ENCODE measurements around the gene USP6NL.
A peak's percentile ranks its signal among the peaks of the same experiment; 100 is the strongest.

The USP6NL gene

DNA sequence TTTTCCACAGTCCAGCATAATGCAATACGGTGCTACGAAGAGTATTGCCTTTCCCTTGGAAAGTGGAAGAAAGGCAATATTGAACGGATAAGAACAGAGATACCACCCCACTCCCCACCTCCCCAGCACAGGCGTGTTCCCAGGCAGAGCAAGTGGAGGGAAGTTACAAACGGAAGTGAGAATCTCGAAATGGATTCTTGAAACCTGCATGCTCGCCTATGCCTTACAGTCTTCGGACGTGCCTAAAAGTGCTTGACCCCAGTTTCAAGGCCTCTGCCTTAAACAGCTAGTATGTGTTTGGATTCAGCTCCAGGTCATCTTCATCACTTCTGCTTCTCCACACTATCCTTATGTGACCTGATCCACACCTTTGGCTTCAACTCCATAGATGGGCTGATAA, 35.0 kb upstream of the USP6NL start:
- TF ChIP-seq, protein P1, sequence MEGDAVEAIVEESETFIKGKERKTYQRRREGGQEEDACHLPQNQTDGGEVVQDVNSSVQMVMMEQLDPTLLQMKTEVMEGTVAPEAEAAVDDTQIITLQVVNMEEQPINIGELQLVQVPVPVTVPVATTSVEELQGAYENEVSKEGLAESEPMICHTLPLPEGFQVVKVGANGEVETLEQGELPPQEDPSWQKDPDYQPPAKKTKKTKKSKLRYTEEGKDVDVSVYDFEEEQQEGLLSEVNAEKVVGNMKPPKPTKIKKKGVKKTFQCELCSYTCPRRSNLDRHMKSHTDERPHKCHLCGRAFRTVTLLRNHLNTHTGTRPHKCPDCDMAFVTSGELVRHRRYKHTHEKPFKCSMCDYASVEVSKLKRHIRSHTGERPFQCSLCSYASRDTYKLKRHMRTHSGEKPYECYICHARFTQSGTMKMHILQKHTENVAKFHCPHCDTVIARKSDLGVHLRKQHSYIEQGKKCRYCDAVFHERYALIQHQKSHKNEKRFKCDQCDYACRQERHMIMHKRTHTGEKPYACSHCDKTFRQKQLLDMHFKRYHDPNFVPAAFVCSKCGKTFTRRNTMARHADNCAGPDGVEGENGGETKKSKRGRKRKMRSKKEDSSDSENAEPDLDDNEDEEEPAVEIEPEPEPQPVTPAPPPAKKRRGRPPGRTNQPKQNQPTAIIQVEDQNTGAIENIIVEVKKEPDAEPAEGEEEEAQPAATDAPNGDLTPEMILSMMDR (IDR thresholded peaks at IDR 0.05; ENCODE audit: control extremely low read depth, extremely low read depth, low read depth, missing control alignments), result no peak
- CTCF ChIA-PET, result interaction anchor here (0.6 to 1.9 kb wide), 4 partner anchors 14 to 131 kb away, joined by 3 to 5 read pairs (median 4); no protein-coding TSS in a partner anchor
- POLR2A ChIA-PET, result no interaction called here
- no peak for DNase-seq (ENCODE audit: extremely low spot score)

DNA sequence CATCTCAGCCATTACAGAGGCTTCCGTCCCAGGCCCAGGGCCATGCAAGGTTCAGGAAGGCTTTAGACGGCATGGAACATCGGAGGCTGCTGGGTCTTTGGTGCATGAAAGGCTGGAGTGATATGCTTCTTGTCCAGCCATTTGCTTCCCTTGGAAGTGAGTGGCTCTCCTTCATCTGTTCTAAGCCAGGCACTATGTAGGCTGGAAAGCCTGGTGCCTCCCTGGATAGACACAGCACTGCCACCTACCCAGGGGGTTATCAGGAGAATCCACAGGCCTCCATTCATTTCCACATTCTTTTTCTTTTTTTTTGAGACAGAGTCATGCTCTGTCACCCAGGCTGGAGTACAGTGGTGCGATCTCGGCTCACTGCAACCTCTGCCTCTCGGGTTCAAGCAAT, 31.6 kb upstream of the USP6NL start:
- ChIA-PET CTCF (interaction anchor here (1.6 kb wide), 1 partner anchor 15 kb away, joined by 3 read pairs; no protein-coding TSS in a partner anchor), POLR2A (no interaction called here)
- no peak for DNase-seq (ENCODE audit: extremely low spot score)
- TF ChIP-seq, protein P1 (IDR thresholded peaks at IDR 0.05; ENCODE audit: control extremely low read depth, extremely low read depth, low read depth, missing control alignments), result no peak

DNA sequence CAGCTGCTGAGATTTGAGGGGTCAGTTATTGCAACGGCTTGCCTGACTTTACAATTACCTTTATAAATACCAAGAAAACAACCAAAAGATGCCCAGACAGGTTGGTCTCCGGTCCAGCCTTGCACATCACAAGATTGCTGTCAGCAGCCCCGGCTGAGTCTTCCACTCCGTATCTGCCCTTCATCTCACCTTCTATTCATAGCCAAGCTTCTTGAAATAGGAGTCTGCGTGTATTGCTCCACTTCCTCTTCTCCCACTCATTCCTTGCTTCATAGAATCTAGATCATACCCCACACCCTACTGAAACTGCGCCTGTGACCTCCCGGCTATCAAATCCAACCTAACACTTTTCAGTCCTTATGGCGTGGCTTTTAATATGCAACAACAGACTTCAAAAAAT, 31.1 kb upstream of the USP6NL start:
- POLR2A ChIA-PET, result no interaction called here
- CTCF ChIA-PET, result interaction anchor here (1.1 to 1.6 kb wide), 2 partner anchors 15 to 127 kb away, joined by 3 read pairs; no protein-coding TSS in a partner anchor
- no peak for DNase-seq (ENCODE audit: extremely low spot score)
- TF ChIP-seq, protein P1 (IDR thresholded peaks at IDR 0.05; ENCODE audit: control extremely low read depth, extremely low read depth, low read depth, missing control alignments), result no peak

DNA sequence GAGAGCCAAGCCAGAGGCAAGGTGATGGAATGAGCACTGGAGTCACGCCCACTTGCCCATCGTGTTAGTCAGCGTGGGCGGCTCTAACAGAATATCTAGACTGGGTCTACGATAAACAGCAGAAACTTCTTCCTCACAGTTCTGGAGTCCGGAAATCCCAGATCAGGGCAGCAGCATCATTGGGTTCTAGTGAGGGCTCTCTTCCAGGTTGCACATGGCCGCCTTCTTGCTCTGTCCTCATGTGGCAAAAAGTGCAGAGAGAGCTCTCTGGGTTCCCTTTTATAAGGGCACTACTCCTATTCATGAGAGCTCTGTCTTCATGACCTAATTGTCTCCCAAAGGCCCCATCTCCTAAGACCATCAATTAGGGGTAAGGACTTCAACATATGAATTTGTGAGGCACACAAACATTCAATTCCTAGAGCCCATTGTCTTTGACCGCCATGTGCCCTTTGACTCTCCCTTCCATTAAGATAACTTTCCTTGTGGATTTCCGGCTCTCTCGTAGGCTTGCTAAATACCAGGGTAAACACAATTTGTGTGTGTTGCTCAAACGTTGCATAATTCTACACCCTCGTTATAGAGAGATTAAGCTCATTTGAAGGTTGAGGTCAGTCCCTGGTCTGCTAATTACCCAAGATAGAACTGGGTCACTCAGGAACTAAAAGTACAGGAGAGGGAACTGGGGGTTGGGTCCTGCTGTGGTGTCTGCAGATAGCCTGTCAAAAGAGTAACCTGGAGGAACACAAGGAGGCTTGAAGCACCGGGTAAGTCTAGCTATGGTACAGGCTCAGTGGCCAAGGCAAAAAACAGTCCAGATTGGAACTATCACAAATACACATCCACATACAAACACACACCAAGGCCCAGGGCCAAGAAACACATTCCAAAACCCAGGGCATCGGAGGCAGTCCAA, 28.7 kb upstream of the USP6NL start:
- CTCF ChIA-PET, result interaction anchor here (1.5 kb wide), 1 partner anchor 125 kb away, joined by 5 read pairs; no protein-coding TSS in a partner anchor
- no peak for DNase-seq (ENCODE audit: extremely low spot score)
- TF ChIP-seq, protein P1 (IDR thresholded peaks at IDR 0.05; ENCODE audit: control extremely low read depth, extremely low read depth, low read depth, missing control alignments), result no peak
- POLR2A ChIA-PET, result no interaction called here

DNA sequence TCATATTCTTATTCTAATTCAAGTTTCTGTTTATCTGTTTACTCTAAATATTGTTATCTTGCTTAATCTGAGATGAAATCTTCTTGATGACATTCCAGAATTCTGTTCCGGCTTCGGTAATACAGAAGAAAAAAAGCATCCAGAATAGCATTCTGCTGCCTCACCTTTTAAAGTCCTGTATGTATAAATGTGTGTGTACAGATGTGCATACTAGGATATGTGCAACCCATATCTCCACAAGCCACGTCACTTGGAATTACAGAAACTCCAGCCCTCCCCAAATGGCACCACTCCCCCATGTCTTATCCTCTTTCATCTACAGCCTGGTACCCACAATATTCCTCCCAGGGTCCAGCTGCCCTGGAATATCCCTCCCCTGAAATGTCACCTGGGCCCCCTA, 27.9 kb upstream of the USP6NL start:
- POLR2A ChIA-PET, result no interaction called here
- TF ChIP-seq, protein P1 (IDR thresholded peaks at IDR 0.05; ENCODE audit: control extremely low read depth, extremely low read depth, low read depth, missing control alignments), result no peak
- DNase-seq (ENCODE audit: extremely low spot score), result no peak
- CTCF ChIA-PET, result no interaction called here

DNA sequence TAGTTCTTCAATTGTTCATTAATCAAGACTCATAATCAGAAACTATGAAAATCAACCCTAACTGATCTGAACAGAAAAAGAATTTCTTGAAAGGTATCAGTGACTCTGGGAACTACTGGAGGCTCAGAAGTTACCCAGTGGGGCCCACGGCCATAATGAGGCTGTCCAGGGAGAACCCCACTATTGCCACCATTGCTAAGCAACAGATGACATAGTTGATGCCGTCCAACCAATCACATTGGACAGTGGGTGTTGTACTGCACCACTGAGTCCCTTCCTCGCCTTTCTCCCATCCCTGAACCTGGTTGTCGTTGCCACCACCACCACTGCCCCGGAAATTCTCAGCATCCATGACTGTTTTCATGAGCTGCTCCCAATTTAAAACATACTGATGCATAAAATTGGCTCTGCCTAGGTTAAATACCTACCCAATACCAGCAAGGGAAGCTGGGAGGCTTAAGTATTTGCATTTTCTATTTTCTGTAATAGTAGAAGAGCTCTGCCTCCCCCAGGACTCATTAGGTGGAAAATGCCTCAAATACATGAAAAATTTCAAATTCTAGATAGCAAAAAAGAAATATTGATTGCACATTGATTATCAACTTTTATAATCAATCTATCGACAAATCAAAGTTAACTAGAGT, 26.7 kb upstream of the USP6NL start:
- ChIA-PET POLR2A (no interaction called here), CTCF (no interaction called here)
- DNase-seq (ENCODE audit: extremely low spot score), result peak; percentile 72
- TF ChIP-seq, protein P1 (IDR thresholded peaks at IDR 0.05; ENCODE audit: control extremely low read depth, extremely low read depth, low read depth, missing control alignments), result no peak

All from GM10248 (cell line).